ENCODE results near the gene PGAP3. TPM values are rescaled to one million over a fixed set of nuclear protein-coding genes. Genes with fewer than 3 reads are reported as not detected.

Gene PGAP3
- polyA plus RNA-seq, 4 donors: 36.5 to 45.8 (median 38.1) TPM

GRCh38 chr17:39626171-39627046 lies 61.4 kb downstream of the PGAP3 start, which contains the start of gene PPP1R1B:
Gene PPP1R1B, plus strand, starts transcription at chr17:39626952. Its CDS starts 441 bp downstream, at chr17:39627393.
- no peak for DNase-seq (ENCODE audit: low read depth in 4 of 4, low spot score in 3 of 4)

- no peak for DNase-seq (ENCODE audit: low read depth in 4 of 4, low spot score in 3 of 4)
Measured at GRCh38 chr17:39625198-39625785, 62.6 kb downstream of the PGAP3 start.

DNA sequence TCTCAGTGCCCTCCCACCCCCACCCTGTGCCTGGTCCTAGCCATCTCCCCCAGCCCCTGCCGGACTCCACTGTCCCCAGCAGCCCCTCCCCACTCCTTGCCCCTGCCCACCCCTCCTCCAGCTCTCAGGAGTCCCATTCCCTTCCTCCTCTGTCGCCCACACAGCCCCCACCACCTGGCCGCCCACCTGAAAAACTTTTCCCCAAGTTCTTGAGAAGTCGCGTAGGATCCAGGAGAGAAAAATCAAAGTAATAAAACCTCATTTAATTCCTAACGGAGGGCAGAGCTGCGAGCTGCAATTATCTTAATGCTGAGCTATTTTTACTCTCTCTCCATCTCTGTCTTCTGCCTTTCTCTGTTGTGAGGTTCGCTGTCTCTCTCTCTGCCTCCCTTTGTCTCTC lies 63.5 kb downstream of the PGAP3 start:
- DNase-seq (ENCODE audit: low read depth in 4 of 4, low spot score in 3 of 4): no peak

GRCh38 chr17:39623356-39623950 lies 64.4 kb downstream of the PGAP3 start:
- no peak for DNase-seq (ENCODE audit: low read depth in 4 of 4, low spot score in 3 of 4)

DNA sequence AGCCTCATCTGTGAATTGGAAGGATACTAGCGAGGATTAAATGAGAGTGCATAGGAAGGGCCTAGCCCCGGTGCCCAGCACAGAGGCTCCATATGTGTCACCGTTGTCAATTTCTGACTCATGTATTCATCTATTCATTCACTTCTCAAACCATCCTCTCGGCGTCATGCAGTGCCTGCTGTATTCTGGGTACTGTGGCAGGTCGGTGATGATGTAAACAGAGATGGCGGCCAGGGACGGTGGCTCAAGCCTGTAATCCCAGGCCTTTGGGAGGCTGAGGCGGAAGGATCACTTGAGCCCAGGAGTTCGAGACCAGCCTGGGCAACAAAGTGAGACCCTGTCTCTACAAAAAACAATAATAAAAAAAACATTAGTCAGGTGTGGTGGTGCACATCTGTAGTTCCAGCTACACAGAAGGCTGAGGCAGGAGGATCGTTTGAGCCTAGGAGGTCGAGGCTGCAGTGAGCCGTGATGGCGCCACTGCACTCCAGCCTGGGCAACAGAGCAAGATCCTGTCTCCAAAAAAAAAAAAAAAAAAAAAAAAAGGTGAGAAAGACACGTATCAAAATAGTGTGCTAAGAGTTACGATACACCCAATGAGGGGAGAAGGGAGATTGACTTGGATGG lies 65.4 kb downstream of the PGAP3 start:
- DNase-seq (ENCODE audit: low read depth in 4 of 4, low spot score in 3 of 4): no peak

GRCh38 chr17:39621523-39622379 lies 66.1 kb downstream of the PGAP3 start:
- peak in 3 of 4 donors; percentile 69 to 87 (median 74) for DNase-seq (ENCODE audit: low read depth in 4 of 4, low spot score in 3 of 4)

Other genes starting within 250 kb of the PGAP3 start
- gene MED1, start 236.8 kb downstream of the PGAP3 start, polyA plus RNA-seq (ENCODE audit: insufficient read length in 4 of 4): 10 to 100 TPM; 47.4 to 61.7 (median 56.8) TPM
- gene CDK12, start 226.6 kb downstream of the PGAP3 start, polyA plus RNA-seq (ENCODE audit: insufficient read length in 4 of 4): 10 to 100 TPM; 48.6 to 58.0 (median 53.2) TPM
- gene NEUROD2, start 80.1 kb downstream of the PGAP3 start, polyA plus RNA-seq (ENCODE audit: insufficient read length in 4 of 4): under 1 TPM in 3 of 4 donors, not detected in 1; 0.04 to 0.06 (median 0.04) TPM
- 10 to 100 TPM; 13.8 to 19.8 (median 17.3) TPM for gene PPP1R1B, start 61.1 kb downstream of the PGAP3 start, polyA plus RNA-seq (ENCODE audit: insufficient read length in 4 of 4)
- 10 to 100 TPM; 43.9 to 57.6 (median 48.6) TPM for gene STARD3, start 50.9 kb downstream of the PGAP3 start, polyA plus RNA-seq (ENCODE audit: insufficient read length in 4 of 4)
- 1 to 10 TPM in 3 of 4 donors, under 1 TPM in 1; 0.96 to 1.7 (median 1.4) TPM for gene TCAP, start 22.7 kb downstream of the PGAP3 start, polyA plus RNA-seq (ENCODE audit: insufficient read length in 4 of 4)
- gene PNMT, start 19.6 kb downstream of the PGAP3 start, polyA plus RNA-seq (ENCODE audit: insufficient read length in 4 of 4): 1 to 10 TPM; 1.3 to 3.4 (median 3.2) TPM
- 100 to 1,000 TPM; 166 to 198 (median 183) TPM for gene ERBB2, start 12.0 kb upstream of the PGAP3 start, polyA plus RNA-seq (ENCODE audit: insufficient read length in 4 of 4)
- 10 to 100 TPM; 36.4 to 41.1 (median 39.1) TPM for gene MIEN1, start 42.5 kb upstream of the PGAP3 start, polyA plus RNA-seq (ENCODE audit: insufficient read length in 4 of 4)
- gene GRB7, start 49.9 kb upstream of the PGAP3 start, polyA plus RNA-seq (ENCODE audit: insufficient read length in 4 of 4): 10 to 100 TPM; 33.5 to 40.5 (median 39.2) TPM
- under 1 TPM; 0.17 to 0.30 (median 0.22) TPM for gene IKZF3, start 176.3 kb upstream of the PGAP3 start, polyA plus RNA-seq (ENCODE audit: insufficient read length in 4 of 4)
- under 1 TPM in 1 of 4 donors, not detected in 3; 0.04 TPM for gene ZPBP2, start 180.1 kb upstream of the PGAP3 start, polyA plus RNA-seq (ENCODE audit: insufficient read length in 4 of 4)
- gene GSDMB, start 230.6 kb upstream of the PGAP3 start, polyA plus RNA-seq (ENCODE audit: insufficient read length in 4 of 4): 10 to 100 TPM; 10.2 to 22.1 (median 11.2) TPM
- 100 to 1,000 TPM in 1 of 4 donors, 10 to 100 TPM in 3; 92.5 to 110 (median 98.6) TPM for gene ORMDL3, start 239.5 kb upstream of the PGAP3 start, polyA plus RNA-seq (ENCODE audit: insufficient read length in 4 of 4)
- gene LRRC3C, start 239.7 kb upstream of the PGAP3 start, polyA plus RNA-seq (ENCODE audit: insufficient read length in 4 of 4): under 1 TPM in 1 of 4 donors, not detected in 3; 0.17 TPM

Data from right renal pelvis (tissue), 4 donors.